HCT116 (cell line): ENCODE data around the gene ZBTB38. TPM values are rescaled to one million over a fixed set of nuclear protein-coding genes. Genes with fewer than 3 reads are reported as not detected.

ENCODE experiments used
- ATAC-seq: fragments of 200-7000 bp; cut with Tn5 transposase; 2 replicates; pipeline ENCODE4 v1.9.1; 2020; ENCODE audit warnings: mild to moderate bottlenecking, moderate library complexity
- BruUV-seq: library from RNA; stranded (reverse); fragments of 400-500 nt; replicated peaks from 2 replicates; lab custom pipeline; 2021; lab: Mats Ljungman, UMichigan
- CTCF ChIA-PET: fragments of 300-600 bp; sonication (Branson Sonifier 250); formaldehyde crosslinking; loops from one replicate; lab custom pipeline; 2021; ENCODE audit warnings: antibody characterized with exemption; lab: Charles Lee
- POLR2A ChIA-PET: fragments of 300-600, 350-600 bp; sonication (Branson Sonifier 250); formaldehyde crosslinking; loops from one replicate; lab custom pipeline; 2021; ENCODE audit warnings: antibody characterized with exemption; lab: Charles Lee
- RAD21 ChIA-PET, 2 experiments: fragments of 300-600 bp; sonication (Branson Sonifier 250); formaldehyde crosslinking; loops; one replicate each; lab custom pipeline; 2023; ENCODE audit warnings: low total read pairs in 2 of 2; ENCODE audit not compliant: uncharacterized antibody in 2 of 2, unreplicated experiment in 2 of 2, low non-redundant PET in 1 of 2; lab: Charles Lee
- DNase-seq: peaks from one replicate; pipeline ENCODE4 v3.0.0-alpha.2; 2010; ENCODE audit warnings: low read depth, low spot score
- H2AFZ ChIP-seq: fragments of 200-600 bp; shearing (Covaris generic), sonication (generic); 2 replicates; pipeline ENCODE4 v1.6.1; 2017; ENCODE audit warnings: low read depth, mixed run types, mixed read lengths, antibody characterized with exemption, low read length; ENCODE audit not compliant: poor library complexity, severe bottlenecking
- H3K27ac ChIP-seq: 2 replicates; pipeline ENCODE4 v1.5.1; 2012; ENCODE audit warnings: low read depth, low read length
- H3K27me3 ChIP-seq: fragments of 200-600 bp; sonication (generic); 2 replicates; pipeline ENCODE4 v1.6.1; 2016; ENCODE audit warnings: mixed run types, low read length, mixed read lengths; ENCODE audit not compliant: insufficient read depth
- H3K36me3 ChIP-seq, 2 experiments: fragments of 200-500 bp in 1 of 2; fragments of 200-600 bp in 1 of 2; sonication (Bioruptor generic) in 1 of 2; sonication (generic) in 1 of 2; 2 replicates each; pipeline versions ENCODE4 v1.5.1 to v1.6.1; 2014 to 2016; ENCODE audit warnings: low read length in 2 of 2, inconsistent platforms in 1 of 2, mixed read lengths in 1 of 2, mixed run types in 1 of 2; ENCODE audit not compliant: insufficient read depth in 2 of 2, control insufficient read depth in 1 of 2
- H3K4me1 ChIP-seq, 2 experiments: fragments of 200-600 bp in 1 of 2; sonication (generic) in 1 of 2; 2 replicates each; pipeline versions ENCODE4 v1.5.1 to v1.6.1; 2012 to 2017; ENCODE audit warnings: low read length in 2 of 2, inconsistent platforms in 1 of 2, mild to moderate bottlenecking in 1 of 2, mixed read lengths in 1 of 2, mixed run types in 1 of 2, moderate library complexity in 1 of 2; ENCODE audit not compliant: insufficient read depth in 2 of 2, control insufficient read depth in 1 of 2
- H3K4me2 ChIP-seq: fragments of 200-600 bp; sonication (generic); 2 replicates; pipeline ENCODE4 v1.6.1; 2017; ENCODE audit warnings: mixed run types, low read length, mixed read lengths
- H3K4me3 ChIP-seq, 2 experiments: fragments of 200-600 bp in 1 of 2; sonication (generic) in 1 of 2; replicated peaks in 1 of 2; 2 replicates each; pipeline ENCODE4 v1.5.1; 2011 to 2016; ENCODE audit warnings: low read length in 2 of 2, control low read depth in 1 of 2, low read depth in 1 of 2, mild to moderate bottlenecking in 1 of 2, mixed read lengths in 1 of 2, mixed run types in 1 of 2
- H3K79me2 ChIP-seq: fragments of 200-600 bp; sonication (generic); 2 replicates; pipeline ENCODE4 v1.6.1; 2017; ENCODE audit warnings: mild to moderate bottlenecking, mixed run types, low read length, moderate library complexity, mixed read lengths; ENCODE audit not compliant: insufficient read depth
- H3K9ac ChIP-seq: fragments of 200-600 bp; sonication (generic); 2 replicates; pipeline ENCODE4 v1.6.1; 2016; ENCODE audit warnings: low read length, mixed read lengths
- H3K9me2 ChIP-seq: fragments of 200-600 bp; sonication (generic), shearing (Covaris generic); 2 replicates; pipeline ENCODE4 v1.6.1; 2017; ENCODE audit warnings: mixed run types, mild to moderate bottlenecking, moderate library complexity; ENCODE audit not compliant: insufficient read depth
- H3K9me3 ChIP-seq, 2 experiments: fragments of 200-500 bp in 1 of 2; fragments of 200-600 bp in 1 of 2; sonication (Bioruptor generic) in 1 of 2; sonication (generic) in 1 of 2; 2 replicates each; pipeline ENCODE4 v1.6.1; 2014 to 2017; ENCODE audit warnings: low read length in 2 of 2, mixed read lengths in 2 of 2, inconsistent platforms in 1 of 2, low read depth in 1 of 2, mild to moderate bottlenecking in 1 of 2, mixed run types in 1 of 2, moderate library complexity in 1 of 2; ENCODE audit not compliant: control insufficient read depth in 1 of 2, insufficient read depth in 1 of 2
- H4K20me1 ChIP-seq: fragments of 200-600 bp; sonication (generic), shearing (Covaris generic); 2 replicates; pipeline ENCODE4 v1.6.1; 2017; ENCODE audit warnings: mixed run types, mild to moderate bottlenecking, moderate library complexity; ENCODE audit not compliant: insufficient read depth
- CBX3 ChIP-seq: IDR thresholded peaks from 2 replicates; pipeline ENCODE4 v1.6.1; 2012; ENCODE audit warnings: low read depth
- CEBPB ChIP-seq: IDR thresholded peaks from 2 replicates; pipeline ENCODE4 v1.6.1; 2012; ENCODE audit warnings: low read depth
- EZH2 ChIP-seq: fragments of 200-600 bp; sonication (generic); IDR thresholded peaks from 2 replicates; pipeline ENCODE4 v1.6.1; 2017; ENCODE audit warnings: antibody characterized with exemption, mixed run types
- EZH2phosphoT487 ChIP-seq: fragments of 200-600 bp; IDR thresholded peaks from 2 replicates; pipeline ENCODE4 v1.6.1; 2018; ENCODE audit warnings: antibody characterized with exemption, borderline replicate concordance
- POLR2A ChIP-seq: IDR thresholded peaks from 2 replicates; pipeline ENCODE4 v1.7.0; 2011; ENCODE audit warnings: borderline replicate concordance; ENCODE audit not compliant: insufficient read depth, insufficient read length; ENCODE audit errors: extremely low read depth
- RAD21 ChIP-seq: IDR thresholded peaks from 2 replicates; pipeline ENCODE4 v1.6.1; 2012; ENCODE audit warnings: low read depth, mild to moderate bottlenecking
- SP1 ChIP-seq: IDR thresholded peaks from 2 replicates; pipeline ENCODE4 v1.6.1; 2012; ENCODE audit warnings: low read depth
- SRF ChIP-seq: IDR thresholded peaks from 2 replicates; pipeline ENCODE4 v1.6.1; 2012; ENCODE audit warnings: low read depth
- YY1 ChIP-seq: IDR thresholded peaks from 2 replicates; pipeline ENCODE4 v1.6.1; 2011; ENCODE audit warnings: low read length, low read depth, moderate library complexity, mild to moderate bottlenecking; ENCODE audit not compliant: insufficient replicate concordance; ENCODE audit errors: extremely low read depth
- intact Hi-C: fragments of 100-400 bp; cut with micrococcal nuclease; formaldehyde crosslinking; loops from 2 replicates; pipeline ENCODE4 v1.10.0; 2022
- total RNA-seq: library from RNA; stranded (reverse); gene quantifications from one replicate; pipeline ENCODE4 v1.2.1, GENCODE V29; 2021; ENCODE audit not compliant: unreplicated experiment
- TF ChIP-seq, protein P1 (sequence below): IDR thresholded peaks from 2 replicates; pipeline ENCODE4 v1.6.1; 2012
- TF ChIP-seq, protein P2 (sequence below): IDR thresholded peaks from 2 replicates; pipeline ENCODE4 v1.6.1; 2011; ENCODE audit warnings: mild to moderate bottlenecking, low read length, moderate library complexity; ENCODE audit not compliant: insufficient replicate concordance; ENCODE audit errors: extremely low read depth
- TF ChIP-seq, protein P3 (sequence below): IDR thresholded peaks from 2 replicates; pipeline ENCODE4 v1.6.1; 2012
- TF ChIP-seq, protein P4 (sequence below): IDR thresholded peaks from 2 replicates; pipeline ENCODE4 v1.6.1; 2012; ENCODE audit warnings: low read depth

The ZBTB38 gene
- total RNA-seq, 1 experiment from 2014 or later, result 33.5 TPM

DNA sequence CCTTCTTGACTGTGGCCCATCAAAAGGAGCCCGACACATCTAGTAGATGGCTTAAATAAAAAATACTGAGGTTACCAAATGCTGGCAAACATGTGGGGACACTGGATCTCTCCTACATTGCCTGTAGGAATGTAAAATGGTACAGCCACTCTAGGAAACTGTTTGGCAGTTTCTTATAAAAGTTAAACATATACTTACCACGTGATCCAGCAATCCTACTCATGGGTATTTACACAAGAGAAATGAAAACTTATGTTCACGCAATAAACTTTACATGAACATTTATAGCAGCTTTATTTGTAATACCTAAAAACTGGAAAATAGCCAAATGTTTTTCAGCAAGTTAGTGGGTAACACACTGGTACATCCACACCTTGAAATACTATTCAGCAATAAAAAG, 9.1 kb downstream of the ZBTB38 start:
- BruUV-seq, result no TSS peak
- Histone ChIP-seq H3K4me3 (no peak overlapping the region), H2AFZ (no peak overlapping the region), H3K9me3 (no peaks in the 10 kb centered on the region), H3K4me1 (peaks cover 7 to 17% of the 10 kb centered on the region in 2 experiments), H4K20me1 (no peaks in the 10 kb centered on the region), H3K79me2 (no peaks in the 10 kb centered on the region), H3K9ac (no peak overlapping the region), H3K27me3 (no peaks in the 10 kb centered on the region), H3K27ac (no peak overlapping the region), H3K4me2 (no peak overlapping the region), H3K9me2 (no peaks in the 10 kb centered on the region), H3K36me3 (no peaks in the 10 kb centered on the region)
- ATAC-seq (no peak), DNase-seq (no peak)
- TF ChIP-seq, protein P1, sequence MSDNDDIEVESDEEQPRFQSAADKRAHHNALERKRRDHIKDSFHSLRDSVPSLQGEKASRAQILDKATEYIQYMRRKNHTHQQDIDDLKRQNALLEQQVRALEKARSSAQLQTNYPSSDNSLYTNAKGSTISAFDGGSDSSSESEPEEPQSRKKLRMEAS, result no peak
- no peak for TF ChIP-seq CEBPB
- TF ChIP-seq SP1, result no peak
- no peak for TF ChIP-seq YY1
- TF ChIP-seq EZH2, result no peak
- no peak for TF ChIP-seq CBX3
- TF ChIP-seq, protein P2, sequence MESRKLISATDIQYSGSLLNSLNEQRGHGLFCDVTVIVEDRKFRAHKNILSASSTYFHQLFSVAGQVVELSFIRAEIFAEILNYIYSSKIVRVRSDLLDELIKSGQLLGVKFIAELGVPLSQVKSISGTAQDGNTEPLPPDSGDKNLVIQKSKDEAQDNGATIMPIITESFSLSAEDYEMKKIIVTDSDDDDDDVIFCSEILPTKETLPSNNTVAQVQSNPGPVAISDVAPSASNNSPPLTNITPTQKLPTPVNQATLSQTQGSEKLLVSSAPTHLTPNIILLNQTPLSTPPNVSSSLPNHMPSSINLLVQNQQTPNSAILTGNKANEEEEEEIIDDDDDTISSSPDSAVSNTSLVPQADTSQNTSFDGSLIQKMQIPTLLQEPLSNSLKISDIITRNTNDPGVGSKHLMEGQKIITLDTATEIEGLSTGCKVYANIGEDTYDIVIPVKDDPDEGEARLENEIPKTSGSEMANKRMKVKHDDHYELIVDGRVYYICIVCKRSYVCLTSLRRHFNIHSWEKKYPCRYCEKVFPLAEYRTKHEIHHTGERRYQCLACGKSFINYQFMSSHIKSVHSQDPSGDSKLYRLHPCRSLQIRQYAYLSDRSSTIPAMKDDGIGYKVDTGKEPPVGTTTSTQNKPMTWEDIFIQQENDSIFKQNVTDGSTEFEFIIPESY, result no peak
- TF ChIP-seq EZH2phosphoT487, result no peak
- no peak for TF ChIP-seq RAD21
- TF ChIP-seq, protein P3, sequence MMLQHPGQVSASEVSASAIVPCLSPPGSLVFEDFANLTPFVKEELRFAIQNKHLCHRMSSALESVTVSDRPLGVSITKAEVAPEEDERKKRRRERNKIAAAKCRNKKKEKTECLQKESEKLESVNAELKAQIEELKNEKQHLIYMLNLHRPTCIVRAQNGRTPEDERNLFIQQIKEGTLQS, result no peak
- no peak for TF ChIP-seq POLR2A
- TF ChIP-seq SRF, result no peak
- TF ChIP-seq, protein P4, sequence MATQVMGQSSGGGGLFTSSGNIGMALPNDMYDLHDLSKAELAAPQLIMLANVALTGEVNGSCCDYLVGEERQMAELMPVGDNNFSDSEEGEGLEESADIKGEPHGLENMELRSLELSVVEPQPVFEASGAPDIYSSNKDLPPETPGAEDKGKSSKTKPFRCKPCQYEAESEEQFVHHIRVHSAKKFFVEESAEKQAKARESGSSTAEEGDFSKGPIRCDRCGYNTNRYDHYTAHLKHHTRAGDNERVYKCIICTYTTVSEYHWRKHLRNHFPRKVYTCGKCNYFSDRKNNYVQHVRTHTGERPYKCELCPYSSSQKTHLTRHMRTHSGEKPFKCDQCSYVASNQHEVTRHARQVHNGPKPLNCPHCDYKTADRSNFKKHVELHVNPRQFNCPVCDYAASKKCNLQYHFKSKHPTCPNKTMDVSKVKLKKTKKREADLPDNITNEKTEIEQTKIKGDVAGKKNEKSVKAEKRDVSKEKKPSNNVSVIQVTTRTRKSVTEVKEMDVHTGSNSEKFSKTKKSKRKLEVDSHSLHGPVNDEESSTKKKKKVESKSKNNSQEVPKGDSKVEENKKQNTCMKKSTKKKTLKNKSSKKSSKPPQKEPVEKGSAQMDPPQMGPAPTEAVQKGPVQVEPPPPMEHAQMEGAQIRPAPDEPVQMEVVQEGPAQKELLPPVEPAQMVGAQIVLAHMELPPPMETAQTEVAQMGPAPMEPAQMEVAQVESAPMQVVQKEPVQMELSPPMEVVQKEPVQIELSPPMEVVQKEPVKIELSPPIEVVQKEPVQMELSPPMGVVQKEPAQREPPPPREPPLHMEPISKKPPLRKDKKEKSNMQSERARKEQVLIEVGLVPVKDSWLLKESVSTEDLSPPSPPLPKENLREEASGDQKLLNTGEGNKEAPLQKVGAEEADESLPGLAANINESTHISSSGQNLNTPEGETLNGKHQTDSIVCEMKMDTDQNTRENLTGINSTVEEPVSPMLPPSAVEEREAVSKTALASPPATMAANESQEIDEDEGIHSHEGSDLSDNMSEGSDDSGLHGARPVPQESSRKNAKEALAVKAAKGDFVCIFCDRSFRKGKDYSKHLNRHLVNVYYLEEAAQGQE, result no peak
- intact Hi-C loops, result no loop called here
- ChIA-PET RAD21 (no interaction called here), POLR2A (no interaction called here), CTCF (no interaction called here)
